IMR-90 (cell line): ENCODE results near the gene FNDC1. TPM values are rescaled to one million over a fixed set of nuclear protein-coding genes. Genes with fewer than 3 reads are reported as not detected.

ENCODE experiments used
- ATAC-seq: fragments of 200-7000 bp; cut with Tn5 transposase; 2 replicates; pipeline ENCODE4 v1.9.1; 2020; ENCODE audit warnings: low read depth, mild to moderate bottlenecking, moderate library complexity
- BruUV-seq: library from RNA; stranded (reverse); fragments of 400-500 nt; replicated peaks from 2 replicates; lab custom pipeline; 2021; lab: Mats Ljungman, UMichigan
- CTCF ChIA-PET: fragments of 300-600 bp; formaldehyde crosslinking; extraction: SDS; loops from one replicate; lab custom pipeline; 2021; ENCODE audit warnings: antibody characterized with exemption; lab: Yijun Ruan, JAX
- POLR2A ChIA-PET: fragments of 300-600 bp; sonication (Branson Sonifier 250); formaldehyde crosslinking; loops from one replicate; lab custom pipeline; 2022; ENCODE audit warnings: antibody characterized with exemption; ENCODE audit not compliant: unreplicated experiment; lab: Charles Lee
- DNase-seq: peaks from one replicate; pipeline ENCODE4 v3.0.0; 2013
- H2AFZ ChIP-seq: replicated peaks from 2 replicates; pipeline ENCODE3; 2013; ENCODE audit warnings: low read length, mild to moderate bottlenecking; ENCODE audit not compliant: poor library complexity
- H2AK5ac ChIP-seq: 2 replicates; pipeline ENCODE4 v1.6.1; 2013; ENCODE audit warnings: low read depth, low read length, inconsistent platforms
- H2AK9ac ChIP-seq: replicated peaks from 2 replicates; pipeline ENCODE3; 2013; ENCODE audit warnings: mild to moderate bottlenecking, low read depth, low read length, moderate library complexity; ENCODE audit not compliant: poor library complexity
- H2BK120ac ChIP-seq: 2 replicates; pipeline ENCODE4 v1.6.1; 2013; ENCODE audit warnings: low read depth, low read length, inconsistent platforms
- H2BK15ac ChIP-seq: 3 replicates; pipeline ENCODE4 v1.6.1; 2013; ENCODE audit warnings: low read depth, low read length, inconsistent platforms
- H2BK20ac ChIP-seq: 2 replicates; pipeline ENCODE4 v1.6.1; 2013; ENCODE audit warnings: low read depth, mild to moderate bottlenecking, inconsistent platforms, low read length, moderate library complexity
- H2BK5ac ChIP-seq: 2 replicates; pipeline ENCODE4 v1.6.1; 2013; ENCODE audit warnings: mild to moderate bottlenecking, low read depth, low read length, inconsistent platforms; ENCODE audit not compliant: poor library complexity, severe bottlenecking
- H3K14ac ChIP-seq: replicated peaks from 2 replicates; pipeline ENCODE4 v1.6.1; 2013; ENCODE audit warnings: low read depth, low read length, inconsistent platforms
- H3K18ac ChIP-seq: 2 replicates; pipeline ENCODE4 v1.6.1; 2013; ENCODE audit warnings: low read depth, low read length, control low read depth
- H3K23ac ChIP-seq: 2 replicates; pipeline ENCODE4 v1.6.1; 2013; ENCODE audit warnings: low read depth, low read length, inconsistent platforms
- H3K27ac ChIP-seq: 2 replicates; pipeline ENCODE4 v1.5.1; 2013; ENCODE audit warnings: mild to moderate bottlenecking, control low read depth, low read length; ENCODE audit not compliant: insufficient read depth
- H3K27me3 ChIP-seq: 2 replicates; pipeline ENCODE4 v1.6.1; 2013; ENCODE audit warnings: low read length; ENCODE audit not compliant: control insufficient read depth, insufficient read depth
- H3K36me3 ChIP-seq: 2 replicates; pipeline ENCODE4 v1.6.1; 2013; ENCODE audit warnings: low read length, mixed read lengths; ENCODE audit not compliant: control insufficient read depth, insufficient read depth
- H3K4ac ChIP-seq: 2 replicates; pipeline ENCODE4 v1.6.1; 2013; ENCODE audit warnings: low read depth, low read length, inconsistent platforms
- H3K4me1 ChIP-seq: 2 replicates; pipeline ENCODE4 v1.6.1; 2013; ENCODE audit warnings: low read length, mixed read lengths; ENCODE audit not compliant: control insufficient read depth, insufficient read depth
- H3K4me2 ChIP-seq: 2 replicates; pipeline ENCODE4 v1.6.1; 2013; ENCODE audit warnings: low read depth, mild to moderate bottlenecking, control low read depth, low read length, moderate library complexity
- H3K4me3 ChIP-seq: 2 replicates; pipeline ENCODE4 v1.5.1; 2013; ENCODE audit warnings: low read depth, mild to moderate bottlenecking, control low read depth, low read length, moderate library complexity; ENCODE audit not compliant: insufficient read depth
- H3K56ac ChIP-seq: 2 replicates; pipeline ENCODE4 v1.6.1; 2013; ENCODE audit warnings: low read length, inconsistent platforms; ENCODE audit not compliant: insufficient read depth; ENCODE audit errors: extremely low read depth
- H3K79me1 ChIP-seq, 2 experiments: 2 replicates each; pipeline ENCODE4 v1.6.1; 2013; ENCODE audit warnings: low read length in 2 of 2, inconsistent platforms in 1 of 2, low read depth in 1 of 2
- H3K9ac ChIP-seq: 2 replicates; pipeline ENCODE4 v1.6.1; 2013; ENCODE audit warnings: low read depth, low read length, control low read depth
- H3K9me1 ChIP-seq: 2 replicates; pipeline ENCODE4 v1.6.1; 2013; ENCODE audit warnings: low read length, inconsistent platforms; ENCODE audit not compliant: insufficient read depth
- H3K9me3 ChIP-seq: 2 replicates; pipeline ENCODE4 v1.6.1; 2013; ENCODE audit warnings: low read length; ENCODE audit not compliant: control insufficient read depth, insufficient read depth
- H4K20me1 ChIP-seq: 2 replicates; pipeline ENCODE4 v1.6.1; 2013; ENCODE audit warnings: low read length, inconsistent platforms; ENCODE audit not compliant: insufficient read depth
- H4K5ac ChIP-seq: 2 replicates; pipeline ENCODE4 v1.6.1; 2013; ENCODE audit warnings: mild to moderate bottlenecking, low read depth, low read length, control low read depth
- H4K8ac ChIP-seq, 2 experiments: 2 replicates each; pipeline ENCODE4 v1.6.1; 2013; ENCODE audit warnings: low read depth in 2 of 2, low read length in 2 of 2, control low read depth in 1 of 2, inconsistent platforms in 1 of 2
- H4K91ac ChIP-seq: 2 replicates; pipeline ENCODE4 v1.6.1; 2013; ENCODE audit warnings: low read depth, low read length, inconsistent platforms; ENCODE audit not compliant: insufficient read depth
- BHLHE40 ChIP-seq: fragments of 150-350 bp; IDR thresholded peaks from 2 replicates; pipeline ENCODE4 v1.6.1; 2016; ENCODE audit warnings: mild to moderate bottlenecking, low read depth, low read length
- CTCF ChIP-seq: conservative IDR thresholded peaks from 2 replicates; pipeline ENCODE4 v1.5.1; 2012; ENCODE audit warnings: mild to moderate bottlenecking, low read depth, low read length, improper control_type of control experiment
- ELK1 ChIP-seq: fragments of 150-350 bp; IDR thresholded peaks from 2 replicates; pipeline ENCODE4 v1.6.1; 2016; ENCODE audit warnings: low read depth, mild to moderate bottlenecking, low read length, moderate library complexity, borderline replicate concordance
- MAZ ChIP-seq: IDR thresholded peaks from 2 replicates; pipeline ENCODE4 v1.6.1; 2012; ENCODE audit warnings: low read depth, mild to moderate bottlenecking, low read length, improper control_type of control experiment, moderate library complexity, borderline replicate concordance
- NFE2L2 ChIP-seq: fragments of 150-350 bp; IDR thresholded peaks from 2 replicates; pipeline ENCODE4 v1.6.1; 2016; ENCODE audit warnings: low read depth, mild to moderate bottlenecking, low read length
- RAD21 ChIP-seq: IDR thresholded peaks from 2 replicates; pipeline ENCODE4 v1.6.1; 2012; ENCODE audit warnings: low read length, improper control_type of control experiment
- RFX5 ChIP-seq: IDR thresholded peaks from 2 replicates; pipeline ENCODE4 v1.8.0; 2012; ENCODE audit warnings: low read depth, mild to moderate bottlenecking, low read length, moderate library complexity
- SMC3 ChIP-seq: fragments of 150-350 bp; IDR thresholded peaks from 2 replicates; pipeline ENCODE4 v1.6.1; 2016; ENCODE audit warnings: low read depth, mild to moderate bottlenecking, antibody characterized with exemption, low read length, moderate library complexity
- USF2 ChIP-seq: fragments of 150-350 bp; IDR thresholded peaks from 2 replicates; pipeline ENCODE4 v1.6.1; 2017; ENCODE audit warnings: mild to moderate bottlenecking, antibody characterized with exemption, low read length, low read depth
- WGBS, 2 experiments: methylation state at CpG; one replicate each; pipeline versions ENCODE4 v1.1.5 to v1.1.7; 2013; ENCODE audit warnings: missing lambda C conversion rate in 2 of 2; ENCODE audit not compliant: insufficient read length in 1 of 2; ENCODE audit errors: extremely low coverage in 2 of 2; 5-methylcytosine and 5-hydroxymethylcytosine counted together
- dilution Hi-C: fragments of 300-500 bp; cut with HindIII; formaldehyde crosslinking; loops from one replicate; pipeline ENCODE4 v1.14.3; 2018; ENCODE audit warnings: low sequenced_read_pairs; ENCODE audit not compliant: unreplicated experiment
- in situ Hi-C: fragments of 300-500 bp; cut with MboI; formaldehyde crosslinking; loops from 3 replicates; pipeline ENCODE4 v1.14.3; 2019; ENCODE audit warnings: low sequenced_read_pairs, inconsistent platforms, mixed read lengths
- intact Hi-C: fragments of 100-400 bp; cut with micrococcal nuclease; formaldehyde crosslinking; loops from 2 replicates; pipeline ENCODE4 v1.10.0; 2022
- polyA plus RNA-seq, 3 experiments: library from polyadenylated mRNA; depleted of rRNA; stranded (reverse); fragments of >200 nt; gene quantifications; 2 replicates each; pipeline ENCODE4 v1.2.3, GENCODE V29; 2012; ENCODE audit warnings: low replicate concordance in 1 of 3
- total RNA-seq: library from RNA; depleted of rRNA; stranded (reverse); fragments of >200 nt; gene quantifications from 2 replicates; pipeline ENCODE4 v1.2.3, GENCODE V29; 2012

FNDC1 gene
- total and polyA plus RNA-seq, 2 of the 4 experiments (the other 2 are of a cell fraction) = 0.03 TPM; not detected in 1

GRCh38 chr6:159151266-159151855, 17.8 kb upstream of the FNDC1 start:
- Histone ChIP-seq H3K27me3 (peaks cover 4% of the 10 kb centered on the region; the same call in 1 of the 2 replicates), H3K36me3 (no peaks in the 10 kb centered on the region), H3K27ac (no peak overlapping the region), H2AK9ac (no peak overlapping the region), H4K5ac (no peak overlapping the region), H2AK5ac (no peak overlapping the region), H2BK120ac (no peak overlapping the region), H3K4me1 (no peaks in the 10 kb centered on the region), H2AFZ (no peak overlapping the region), H2BK5ac (no peak overlapping the region), H3K4me2 (no peak overlapping the region), H2BK20ac (no peak overlapping the region), H3K4me3 (no peak overlapping the region), H3K4ac (no peak overlapping the region), H3K9me3 (no peaks in the 10 kb centered on the region), H2BK15ac (no peak overlapping the region), H3K56ac (no peak overlapping the region), H3K18ac (no peak overlapping the region), H4K20me1 (no peaks in the 10 kb centered on the region), H4K91ac (no peak overlapping the region), H3K79me1 (no peaks in the 10 kb centered on the region), H3K14ac (no peak overlapping the region), H4K8ac (no peak overlapping the region), H3K23ac (no peak overlapping the region), H3K9ac (no peak overlapping the region), H3K9me1 (no peaks in the 10 kb centered on the region)
- no CpG with 5 or more reads among the region's 7 CpGs for WGBS, 2 experiments
- DNase-seq = peak; percentile 58
- CTCF ChIA-PET = interaction anchor here (0.9 to 1.0 kb wide), 2 partner anchors 8 to 38 kb away, joined by 3 read pairs; no protein-coding TSS in a partner anchor
- BruUV-seq = no TSS peak
- dilution Hi-C loops (no loop called here), in situ Hi-C loops (no loop called here), intact Hi-C loops (no loop called here)
- ATAC-seq = peak; percentile 93
- TF ChIP-seq RFX5 = no peak
- TF ChIP-seq NFE2L2 = no peak
- peak; percentile 28; the same call in 1 of the 2 replicates for TF ChIP-seq RAD21
- TF ChIP-seq CTCF = peak; percentile 73
- TF ChIP-seq ELK1 = no peak
- TF ChIP-seq SMC3 = peak; percentile 51
- TF ChIP-seq MAZ = no peak
- no peak for TF ChIP-seq BHLHE40
- TF ChIP-seq USF2 = 0 out of 2 replicates have a peak, but pooled peaks have one; percentile 23
- POLR2A ChIA-PET = interaction anchor here (0.6 kb wide), 1 partner anchor 19 kb away, joined by 3 read pairs; no protein-coding TSS in a partner anchor
